HG03196 (cell line): ENCODE data around the gene PLXNB2.
"Not testable (repeated sequence)": the region's sequence is repeated elsewhere in the genome, so short reads cannot be mapped to it uniquely, and the experiment has no call there.

ENCODE experiments used
- ATAC-seq: cut with Tn5 transposase; IDR thresholded peaks from one replicate; pipeline ENCODE4 v1.9.1; 2021; ENCODE audit not compliant: unreplicated experiment

Gene PLXNB2, protein sequence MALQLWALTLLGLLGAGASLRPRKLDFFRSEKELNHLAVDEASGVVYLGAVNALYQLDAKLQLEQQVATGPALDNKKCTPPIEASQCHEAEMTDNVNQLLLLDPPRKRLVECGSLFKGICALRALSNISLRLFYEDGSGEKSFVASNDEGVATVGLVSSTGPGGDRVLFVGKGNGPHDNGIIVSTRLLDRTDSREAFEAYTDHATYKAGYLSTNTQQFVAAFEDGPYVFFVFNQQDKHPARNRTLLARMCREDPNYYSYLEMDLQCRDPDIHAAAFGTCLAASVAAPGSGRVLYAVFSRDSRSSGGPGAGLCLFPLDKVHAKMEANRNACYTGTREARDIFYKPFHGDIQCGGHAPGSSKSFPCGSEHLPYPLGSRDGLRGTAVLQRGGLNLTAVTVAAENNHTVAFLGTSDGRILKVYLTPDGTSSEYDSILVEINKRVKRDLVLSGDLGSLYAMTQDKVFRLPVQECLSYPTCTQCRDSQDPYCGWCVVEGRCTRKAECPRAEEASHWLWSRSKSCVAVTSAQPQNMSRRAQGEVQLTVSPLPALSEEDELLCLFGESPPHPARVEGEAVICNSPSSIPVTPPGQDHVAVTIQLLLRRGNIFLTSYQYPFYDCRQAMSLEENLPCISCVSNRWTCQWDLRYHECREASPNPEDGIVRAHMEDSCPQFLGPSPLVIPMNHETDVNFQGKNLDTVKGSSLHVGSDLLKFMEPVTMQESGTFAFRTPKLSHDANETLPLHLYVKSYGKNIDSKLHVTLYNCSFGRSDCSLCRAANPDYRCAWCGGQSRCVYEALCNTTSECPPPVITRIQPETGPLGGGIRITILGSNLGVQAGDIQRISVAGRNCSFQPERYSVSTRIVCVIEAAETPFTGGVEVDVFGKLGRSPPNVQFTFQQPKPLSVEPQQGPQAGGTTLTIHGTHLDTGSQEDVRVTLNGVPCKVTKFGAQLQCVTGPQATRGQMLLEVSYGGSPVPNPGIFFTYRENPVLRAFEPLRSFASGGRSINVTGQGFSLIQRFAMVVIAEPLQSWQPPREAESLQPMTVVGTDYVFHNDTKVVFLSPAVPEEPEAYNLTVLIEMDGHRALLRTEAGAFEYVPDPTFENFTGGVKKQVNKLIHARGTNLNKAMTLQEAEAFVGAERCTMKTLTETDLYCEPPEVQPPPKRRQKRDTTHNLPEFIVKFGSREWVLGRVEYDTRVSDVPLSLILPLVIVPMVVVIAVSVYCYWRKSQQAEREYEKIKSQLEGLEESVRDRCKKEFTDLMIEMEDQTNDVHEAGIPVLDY (N-terminal part only)

DNA sequence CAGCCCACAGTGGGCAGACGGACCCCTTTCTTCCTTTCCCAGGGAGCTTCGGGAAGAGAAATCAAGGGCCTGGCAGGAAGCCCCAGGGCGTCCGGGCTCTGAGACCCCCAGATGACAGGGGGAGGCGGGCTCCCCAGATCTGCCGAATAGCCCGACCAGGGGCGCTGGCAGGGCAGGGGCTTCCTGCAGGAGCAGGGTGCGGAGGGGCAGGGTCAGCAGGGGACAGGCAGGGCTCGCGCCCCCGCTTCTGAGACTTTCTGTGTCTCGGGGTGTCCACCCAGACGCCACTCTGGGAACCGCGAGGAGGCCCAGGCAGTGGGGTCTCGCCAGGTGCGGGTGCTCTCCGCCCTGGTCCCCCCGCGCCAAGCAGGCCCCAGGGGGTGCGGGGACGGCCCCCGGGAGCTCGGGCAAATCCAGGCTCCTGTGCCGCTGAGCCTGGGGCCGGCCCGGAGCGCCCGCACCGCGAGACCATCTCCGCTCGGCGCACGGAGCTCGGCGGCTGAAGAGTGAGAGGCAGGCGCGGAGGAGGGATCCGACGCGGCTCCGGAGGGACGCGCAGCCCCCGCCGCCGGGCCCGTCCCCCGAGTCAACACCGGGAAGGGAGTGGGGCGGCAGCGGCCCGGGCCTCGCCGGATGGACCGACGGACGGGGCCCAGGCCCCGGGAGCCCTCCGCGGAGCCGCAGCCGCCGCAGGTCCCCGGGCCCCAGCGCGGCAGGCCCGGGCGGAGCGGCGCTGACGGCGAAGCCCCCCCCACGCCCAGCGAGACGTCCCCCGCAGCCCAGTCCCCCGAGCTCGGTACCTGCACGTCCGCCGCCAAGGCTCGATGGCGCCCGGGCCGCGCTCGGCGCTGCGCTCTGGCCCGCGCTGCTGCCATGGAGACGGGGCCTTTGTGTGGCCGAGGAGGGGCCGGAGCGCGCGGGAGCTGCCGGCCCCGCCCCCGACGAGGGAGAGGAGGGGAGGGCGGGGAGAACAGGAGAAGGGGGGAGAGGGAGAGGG, at the start of gene PLXNB2:
PLXNB2 (minus strand) TSS at position 894 of the 997 bp plus-strand sequence. CDS start 17,062 bp downstream, outside the sequence.
- no peak for ATAC-seq

DNA sequence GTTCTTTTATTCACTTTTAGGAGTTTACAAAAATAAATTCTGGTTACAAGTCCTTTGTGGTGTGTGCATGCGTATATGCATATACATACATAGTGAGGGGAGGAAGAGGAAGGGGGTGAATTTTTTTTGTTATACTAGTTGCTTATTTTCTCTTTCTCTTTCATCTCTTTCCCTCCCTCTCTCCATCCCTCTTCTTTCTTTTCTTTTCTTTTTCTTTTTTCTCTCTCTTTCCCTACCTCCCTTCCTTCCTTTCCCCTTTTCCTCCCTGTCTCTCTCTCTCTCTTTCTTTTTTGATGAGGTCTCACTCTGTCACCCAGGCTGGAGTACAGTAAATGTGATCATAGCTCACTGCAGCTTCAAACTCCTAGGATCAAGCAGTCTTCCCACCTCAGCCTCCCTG, 49.8 kb upstream of the PLXNB2 start:
- ATAC-seq = no peak

DNA sequence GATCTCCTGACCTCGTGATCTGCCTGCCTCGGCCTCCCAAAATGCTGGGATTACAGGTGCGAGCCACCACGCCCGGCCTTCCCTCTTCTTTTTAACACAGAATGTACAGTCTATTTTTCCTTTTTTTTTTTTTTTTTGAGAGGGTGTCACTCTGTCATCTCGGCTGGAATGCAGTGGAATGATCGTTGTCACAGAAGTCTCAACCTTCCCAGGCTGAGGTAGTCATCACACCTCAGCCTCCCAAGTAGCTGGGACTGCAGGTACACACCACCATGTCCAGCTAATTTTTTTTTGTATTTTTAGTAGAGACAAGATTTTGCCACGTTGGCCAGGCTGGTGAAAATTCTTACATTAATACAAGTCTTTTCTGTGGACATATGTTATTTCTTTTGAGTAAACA, 48.7 kb upstream of the PLXNB2 start:
- ATAC-seq = no peak

DNA sequence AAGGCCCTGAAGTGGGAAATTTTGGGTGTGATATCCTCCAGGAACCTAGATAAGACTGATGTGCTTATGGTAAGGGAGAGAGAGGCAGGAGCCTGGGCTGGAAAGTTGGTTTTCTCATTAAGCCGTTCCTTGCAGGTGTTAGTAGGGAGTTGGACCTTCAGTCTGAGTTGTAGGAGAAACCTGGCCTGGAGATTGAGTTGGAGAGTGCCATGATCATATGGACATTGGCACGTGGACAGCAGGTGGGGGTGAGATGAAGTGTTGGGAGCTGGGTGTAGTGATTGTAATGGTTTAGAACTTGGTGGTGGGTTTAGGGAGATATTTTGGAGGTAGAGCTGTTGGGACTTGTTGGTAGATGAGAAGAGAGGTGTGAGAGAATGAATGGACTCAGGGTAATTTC, 40.6 kb upstream of the PLXNB2 start:
- no peak for ATAC-seq

DNA sequence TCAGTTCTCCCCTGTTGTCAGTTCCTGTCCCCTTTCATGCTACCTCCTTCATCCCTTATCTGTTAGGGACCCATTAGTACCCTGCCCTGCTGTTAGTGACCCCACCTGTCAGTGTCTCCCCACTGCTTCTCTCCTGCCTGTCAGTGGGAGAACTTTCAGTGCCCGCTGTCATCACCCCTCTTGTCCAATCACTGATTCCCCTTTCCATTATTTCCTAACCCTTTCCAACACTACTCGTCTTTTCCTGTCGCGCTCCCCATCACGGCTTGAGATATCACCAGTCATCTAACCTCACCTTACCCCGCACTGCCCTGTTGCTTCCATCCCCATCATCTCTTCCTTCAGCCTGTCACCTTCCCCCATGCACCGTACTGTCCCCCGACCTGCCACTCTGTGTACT, 39.7 kb upstream of the PLXNB2 start:
- ATAC-seq = no peak

DNA sequence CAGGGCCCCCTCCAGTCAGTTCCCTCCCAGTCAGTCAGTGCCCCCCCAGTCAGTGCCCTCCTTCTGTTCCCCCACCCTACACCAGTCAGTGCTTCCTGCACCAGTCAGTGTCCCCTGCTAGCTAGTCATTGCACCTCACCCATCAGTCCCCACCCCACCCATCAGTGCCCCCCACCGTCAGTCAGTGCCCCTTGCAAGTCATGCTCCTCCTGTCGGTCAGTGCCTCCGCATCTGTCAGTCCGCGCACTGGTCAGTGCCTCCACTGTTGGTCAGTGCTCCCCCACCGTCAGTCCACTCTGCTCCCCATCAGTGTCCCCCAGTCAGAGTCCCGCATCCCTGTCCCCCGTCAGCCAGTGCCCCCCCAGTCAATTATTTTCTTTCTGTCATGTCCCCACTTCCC, 39.0 kb upstream of the PLXNB2 start:
- no peak for ATAC-seq

DNA sequence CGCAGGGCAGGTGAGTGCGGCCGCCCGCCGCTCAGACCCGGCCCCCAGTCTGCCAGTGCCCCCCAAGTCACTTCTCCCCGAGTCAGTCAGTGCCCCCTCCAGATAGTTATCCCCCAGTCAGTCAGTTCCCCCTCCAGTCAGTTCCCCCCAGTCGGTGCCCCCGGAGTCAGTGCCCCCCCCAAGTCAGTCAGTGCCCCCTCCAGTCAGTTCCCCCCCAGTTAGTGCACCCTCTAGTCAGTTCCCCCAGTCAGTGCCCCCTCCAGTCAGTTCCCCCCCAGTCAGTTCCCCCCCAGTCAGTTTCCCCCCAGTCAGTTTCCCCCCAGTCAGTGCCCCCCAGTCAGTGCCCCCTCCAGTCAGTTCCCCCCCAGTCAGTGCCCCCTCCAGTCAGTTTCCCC, 36.1 kb upstream of the PLXNB2 start:
- ATAC-seq = no peak

DNA sequence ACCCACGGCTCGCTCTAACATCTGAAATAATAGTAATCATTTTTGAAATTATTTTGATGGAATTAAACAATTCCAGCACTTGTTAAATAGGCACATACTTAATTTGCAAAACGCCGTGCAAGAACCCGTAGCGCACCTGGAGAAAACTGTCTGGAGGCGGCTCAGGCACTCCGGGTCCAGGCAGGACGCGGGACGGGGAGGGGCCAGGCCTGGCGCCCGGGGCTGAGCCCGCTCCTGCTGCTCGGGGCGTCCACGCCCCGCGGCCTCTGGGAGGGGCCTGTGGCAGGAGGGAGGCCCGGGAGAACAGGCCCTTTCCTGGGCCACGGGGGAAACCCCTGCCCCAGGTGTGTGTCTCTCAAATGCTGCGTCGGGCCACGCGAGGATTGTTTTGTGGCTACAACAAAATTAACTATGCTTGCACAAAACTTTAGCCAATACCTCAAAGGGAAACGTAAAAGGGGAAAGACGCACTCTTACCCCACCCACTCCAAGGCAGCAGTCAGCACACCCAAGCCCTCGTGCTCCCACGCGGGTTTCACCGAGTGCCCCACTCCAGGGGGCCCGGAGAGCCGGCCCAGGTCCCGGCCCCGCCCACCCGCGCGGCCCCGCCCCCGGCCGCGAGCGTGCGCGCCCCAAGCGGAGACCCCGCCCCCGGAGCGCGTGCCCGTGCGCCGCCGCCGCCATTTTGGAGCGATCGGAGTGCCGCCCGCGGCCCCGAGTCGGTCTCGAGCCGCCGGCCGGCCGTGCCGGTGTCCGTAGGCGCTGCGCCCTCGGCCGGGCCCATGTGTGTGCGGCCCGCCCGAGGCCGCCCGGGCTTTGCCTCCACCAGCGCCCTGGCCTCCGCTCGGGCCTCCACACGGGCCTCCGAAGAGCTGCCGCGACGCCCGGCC, 35.5 kb upstream of the PLXNB2 start, which contains the start of gene PPP6R2:
PPP6R2 (plus strand) TSS at position 677 of the 890 bp plus-strand sequence. CDS start 50,582 bp downstream, outside the sequence.
- ATAC-seq = peak; percentile 60

DNA sequence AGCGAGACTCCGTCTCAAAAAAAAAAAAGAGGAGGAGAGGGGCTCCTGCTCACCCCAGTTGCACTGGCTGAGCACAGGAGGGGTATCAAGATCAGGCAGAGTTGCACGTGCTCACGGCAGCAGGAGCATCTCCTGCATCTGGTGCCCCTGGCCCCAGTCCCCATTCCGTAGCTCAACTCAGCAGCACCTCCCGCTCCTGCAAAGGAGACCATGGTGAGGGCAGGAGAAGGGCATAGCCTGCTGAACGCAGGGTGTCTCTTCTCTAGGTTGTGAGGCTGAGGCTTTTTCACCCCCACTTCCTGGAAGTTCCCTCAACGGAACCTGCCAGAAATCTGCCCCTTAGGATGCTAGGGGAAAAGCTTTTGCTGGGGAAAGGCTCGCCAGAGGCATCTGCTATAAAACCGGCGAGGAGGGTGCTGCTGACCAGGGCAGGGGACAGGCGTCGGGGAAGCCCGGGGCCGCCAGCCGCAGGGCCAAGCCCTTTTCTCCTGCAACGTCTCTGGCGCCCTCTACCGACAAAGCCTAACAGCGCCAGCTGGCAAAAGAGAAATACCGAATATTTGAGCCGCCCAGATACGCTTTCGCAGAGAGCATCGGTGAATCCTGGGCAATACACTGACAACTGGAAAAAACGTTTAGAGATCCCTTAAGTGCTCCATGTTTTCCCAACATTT, 34.7 kb upstream of the PLXNB2 start:
- ATAC-seq = peak; percentile 73

DNA sequence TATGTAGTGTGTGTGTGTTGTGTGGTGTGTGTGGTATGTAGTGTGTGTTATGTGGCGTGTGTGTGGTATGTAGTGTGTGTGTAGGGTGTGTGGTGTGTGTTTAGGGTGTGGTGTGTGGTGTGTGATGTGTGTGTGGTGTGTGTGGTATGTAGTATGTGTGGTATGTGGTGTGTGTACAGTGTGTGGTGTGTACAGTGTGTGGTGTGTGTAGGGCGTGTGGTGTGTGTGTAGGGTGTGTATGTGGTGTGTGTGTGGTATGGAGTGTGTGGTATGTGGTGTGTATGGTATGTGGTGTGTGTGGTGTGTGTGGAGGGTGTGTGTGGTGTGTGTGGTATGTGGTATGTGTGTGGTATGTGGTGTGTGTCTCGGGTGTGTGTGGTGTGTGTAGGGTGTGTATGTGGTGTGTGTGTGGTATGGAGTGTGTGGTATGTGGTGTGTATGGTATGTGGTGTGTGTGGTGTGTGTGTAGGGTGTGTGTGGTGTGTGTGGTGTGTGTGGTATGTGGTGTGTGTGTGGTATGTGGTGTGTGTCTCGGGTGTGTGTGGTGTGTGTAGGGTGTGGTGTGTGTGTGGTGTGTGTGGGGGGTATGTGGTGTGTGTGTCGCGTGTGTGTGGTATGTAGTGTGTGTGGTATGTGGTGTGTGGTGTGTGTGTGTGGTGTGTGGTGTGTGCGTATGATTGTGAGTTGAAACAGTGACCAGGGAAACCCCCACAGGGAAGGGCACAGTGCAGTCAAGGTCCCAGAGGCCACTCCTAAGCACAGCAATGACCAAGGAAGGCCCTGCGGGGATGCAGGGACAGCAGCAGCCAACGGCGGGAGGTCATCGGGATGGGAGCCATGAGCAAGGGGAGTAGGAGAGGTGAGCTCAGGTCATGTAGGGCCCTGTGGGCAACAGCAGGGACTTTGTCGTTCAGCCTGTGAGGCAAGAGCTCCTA, 32.8 kb upstream of the PLXNB2 start:
- ATAC-seq = no peak

DNA sequence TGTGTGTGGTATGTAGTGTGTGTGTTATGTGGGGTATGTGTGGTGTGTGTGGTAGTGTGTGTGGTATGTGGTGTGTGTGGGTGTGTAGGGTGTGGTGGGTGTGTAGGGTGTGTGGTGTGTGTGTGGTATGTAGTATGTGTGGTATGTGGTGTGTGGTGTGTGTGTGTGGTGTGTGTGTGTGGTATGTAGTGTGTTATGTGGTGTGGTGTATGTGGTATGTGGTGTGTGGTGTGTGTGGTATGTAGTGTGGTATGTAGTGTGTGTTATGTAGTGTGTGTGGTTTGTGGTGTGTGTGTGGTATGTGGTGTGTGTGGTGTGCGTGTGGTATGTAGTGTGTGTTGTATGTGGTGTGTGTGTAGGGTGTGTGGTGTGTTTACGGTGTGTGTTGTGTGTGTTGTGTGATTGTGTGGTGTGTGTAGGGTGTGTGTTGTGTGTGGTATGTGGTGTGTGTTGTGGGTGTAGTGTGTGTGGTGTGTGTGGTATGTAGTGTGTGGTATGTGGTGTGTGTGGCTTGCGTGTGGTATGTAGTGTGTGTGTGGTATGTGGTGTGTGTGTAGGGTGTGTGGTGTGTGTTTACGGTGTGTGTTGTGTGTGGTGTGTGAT, 31.5 kb upstream of the PLXNB2 start:
- ATAC-seq = no peak

DNA sequence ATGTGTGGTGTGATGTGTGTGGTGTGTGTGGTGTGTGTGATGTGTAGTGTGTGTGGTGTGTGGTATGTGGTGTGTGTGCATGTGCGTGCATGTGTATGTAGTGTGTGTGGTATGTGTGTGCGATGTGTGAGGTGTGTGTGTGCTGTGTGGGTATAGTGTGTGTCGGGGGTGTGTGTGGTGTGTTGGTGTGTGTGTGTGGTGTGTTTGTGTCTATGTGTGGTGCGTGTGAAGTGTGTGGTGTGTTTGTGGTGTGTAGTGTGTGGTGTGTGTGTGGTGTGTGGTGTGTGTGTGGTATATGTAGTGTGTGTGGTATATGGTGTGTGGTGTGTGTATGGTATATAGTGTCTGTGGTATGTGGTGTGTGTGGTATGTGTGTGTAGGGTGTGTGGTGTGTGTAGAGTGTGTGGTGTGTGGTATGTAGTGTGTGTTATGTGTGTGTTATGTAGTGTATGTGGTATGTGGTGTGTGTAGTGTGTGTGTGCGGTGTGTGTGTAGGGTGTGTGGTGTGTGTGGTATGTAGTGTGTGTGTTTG, 30.7 kb upstream of the PLXNB2 start:
- no peak for ATAC-seq

DNA sequence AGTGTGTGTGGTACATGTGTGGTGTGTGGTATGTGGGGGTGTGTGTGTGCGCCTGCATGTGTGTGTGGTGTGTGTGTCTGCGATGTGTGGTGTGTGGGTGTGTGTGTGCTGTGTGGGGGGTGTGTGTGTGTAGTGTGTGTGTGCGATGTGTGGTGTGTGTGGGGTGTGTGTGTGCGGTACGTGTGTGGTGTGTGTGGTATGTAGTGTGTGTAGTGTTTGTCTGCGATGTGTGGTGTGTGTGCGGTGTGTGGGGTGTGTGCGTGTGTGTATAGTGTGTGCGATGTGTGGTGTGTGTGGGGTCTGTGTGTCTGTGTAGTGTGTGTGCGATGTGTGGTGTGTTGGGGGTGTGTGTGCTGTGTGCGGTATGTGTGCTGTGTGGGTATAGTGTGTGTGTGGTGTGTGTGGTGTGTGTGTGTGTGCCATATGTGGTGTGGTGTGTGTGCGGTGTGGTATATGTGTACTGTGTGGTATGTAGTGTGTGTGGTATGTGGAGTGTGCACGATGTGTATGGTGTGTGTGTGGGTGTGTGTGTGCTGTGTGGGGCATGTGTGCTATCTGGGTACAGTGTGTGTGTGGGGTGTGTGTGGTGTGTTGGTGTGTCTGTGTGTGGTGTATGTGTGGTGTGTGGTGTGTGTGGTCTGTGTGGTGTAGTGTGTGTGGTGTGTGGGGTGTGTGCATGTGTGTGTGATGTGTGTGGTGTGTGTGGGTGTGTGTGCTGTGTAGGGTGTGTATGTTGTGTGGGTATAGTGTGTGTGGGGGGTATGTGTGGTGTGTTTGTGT, 30.0 kb upstream of the PLXNB2 start:
- ATAC-seq = no peak

DNA sequence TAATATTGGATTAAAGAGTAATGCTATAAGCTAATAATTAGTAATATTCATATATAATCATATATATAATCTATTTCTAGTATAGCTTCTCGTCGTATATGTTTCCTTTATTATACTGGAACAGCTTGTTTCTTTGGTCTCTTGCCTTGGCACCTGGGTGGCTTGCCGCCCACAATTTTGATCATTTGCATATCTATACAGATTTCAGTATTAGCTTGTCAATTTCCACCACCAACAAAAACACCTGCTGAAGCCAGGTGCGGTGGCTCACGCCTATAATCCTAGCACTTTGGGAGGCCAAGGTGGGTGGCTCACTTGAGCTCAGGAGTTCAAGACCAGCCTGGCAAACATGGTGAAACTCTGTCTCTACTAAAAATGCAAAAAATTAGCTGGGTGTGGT, 27.0 kb upstream of the PLXNB2 start:
- not testable (repeated sequence) for ATAC-seq

DNA sequence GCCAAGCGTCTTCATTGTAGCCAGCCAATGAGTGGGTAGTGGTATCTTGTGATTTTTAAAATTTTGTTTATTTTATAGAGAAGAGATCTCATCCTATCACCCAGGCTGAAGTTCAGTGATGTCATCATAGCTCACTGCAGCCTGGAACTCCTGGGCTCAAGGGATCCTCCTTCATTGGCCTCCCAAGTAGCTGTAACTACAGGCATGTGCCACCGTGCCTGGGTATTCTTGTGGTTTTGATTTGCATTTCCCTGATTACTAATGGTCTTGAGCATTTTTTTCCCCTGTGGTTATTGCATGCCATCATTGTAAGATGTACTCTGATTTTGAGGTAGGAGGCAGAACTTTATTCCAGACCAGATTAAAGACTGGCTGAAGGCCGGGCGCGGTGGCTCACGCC, 21.8 kb upstream of the PLXNB2 start:
- no peak for ATAC-seq

DNA sequence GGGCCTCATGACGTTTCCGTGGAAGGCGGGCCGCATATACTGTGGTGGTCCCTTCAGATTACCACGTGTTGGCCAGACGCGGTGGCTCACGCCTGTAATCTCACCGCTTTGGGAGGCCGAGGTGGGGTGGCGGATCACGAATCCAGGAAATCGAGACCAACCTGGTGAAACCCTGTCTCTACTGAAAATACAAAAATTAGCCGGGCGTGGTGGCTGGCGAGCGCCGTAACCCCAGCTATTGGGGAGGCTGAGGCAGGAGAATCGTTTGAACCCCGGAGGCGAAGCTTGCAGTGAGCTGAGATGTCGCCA, 20.2 kb upstream of the PLXNB2 start:
- no peak for ATAC-seq
